Activated B cell treated with CpG ODN at 0.5 μM for 24 hours (primary cell): Measurements from ENCODE around the gene PAQR3. TPM values are rescaled to one million over a fixed set of nuclear protein-coding genes. Genes with fewer than 3 reads are reported as not detected.
"Not testable (repeated sequence)": the region's sequence is repeated elsewhere in the genome, so short reads cannot be mapped to it uniquely, and the experiment has no call there.

Experiments
- ATAC-seq: fragments of 200-7000 bp; cut with Tn5 transposase; one replicate; pipeline ENCODE4 v1.10.0; 2021; ENCODE audit warnings: low read depth, mild to moderate bottlenecking, moderate library complexity
- CTCF ChIA-PET: fragments of 350-600 bp; sonication (Branson Sonifier 250); formaldehyde crosslinking; loops from one replicate; lab custom pipeline; 2021; ENCODE audit warnings: antibody characterized with exemption; lab: Charles Lee
- POLR2A ChIA-PET: fragments of 350-600 bp; sonication (Branson Sonifier 250); formaldehyde crosslinking; loops from one replicate; lab custom pipeline; 2021; ENCODE audit warnings: antibody characterized with exemption; lab: Charles Lee
- DNase-seq: peaks from one replicate; pipeline ENCODE4 v3.0.0; 2022
- H3K27ac Mint-ChIP-seq: one replicate; pipeline ENCODE4 v1.8.0; 2020; ENCODE audit warnings: mixed read lengths
- H3K27me3 Mint-ChIP-seq: one replicate; pipeline ENCODE4 v1.8.0; 2021; ENCODE audit warnings: mixed read lengths
- H3K36me3 Mint-ChIP-seq: one replicate; pipeline ENCODE4 v1.8.0; 2021; ENCODE audit warnings: low read depth, mixed read lengths
- H3K4me1 Mint-ChIP-seq: one replicate; pipeline ENCODE4 v1.8.0; 2021; ENCODE audit warnings: mixed read lengths
- H3K4me3 Mint-ChIP-seq: one replicate; pipeline ENCODE4 v1.8.0; 2020; ENCODE audit warnings: mild to moderate bottlenecking, mixed read lengths
- H3K9me3 Mint-ChIP-seq: one replicate; pipeline ENCODE4 v1.8.0; 2020; ENCODE audit warnings: mixed read lengths
- CTCF ChIP-seq: fragments of 200-600 bp; IDR thresholded peaks from one replicate; pipeline ENCODE4 v1.8.0; 2022; ENCODE audit warnings: antibody characterized with exemption, mild to moderate bottlenecking
- intact Hi-C: fragments of 100-400 bp; cut with micrococcal nuclease; formaldehyde crosslinking; loops from one replicate; pipeline ENCODE4 v1.15.1; 2024
- total RNA-seq: library from RNA; stranded (reverse); gene quantifications from 2 replicates; pipeline ENCODE4 v1.2.3, GENCODE V29; 2022

The PAQR3 gene
- total RNA-seq, 1 donor from 2014 or later, result 10.2 TPM

- ChIA-PET CTCF (no interaction called here), POLR2A (no interaction called here)
- TF ChIP-seq CTCF, result no peak
- no peak for DNase-seq
- Mint-ChIP-seq H3K9me3 (no peaks in the 10 kb centered on the region), H3K4me1 (peaks cover 1% of the 10 kb centered on the region), H3K4me3 (no peak overlapping the region), H3K27ac (peak overlapping the region; percentile 31), H3K36me3 (peaks cover 66% of the 10 kb centered on the region), H3K27me3 (no peaks in the 10 kb centered on the region)
- intact Hi-C loops, result no loop called here
- ATAC-seq, result no peak
Measured at GRCh38 chr4:78910612-78911011, 28.6 kb downstream of the PAQR3 start.

- intact Hi-C loops, CTCF ChIA-PET: not testable (repeated sequence)
Measured at GRCh38 chr4:78908974-78909373, 30.3 kb downstream of the PAQR3 start.

GRCh38 chr4:78907638-78908037 is 31.6 kb downstream of the PAQR3 start:
- DNase-seq (no peak), ATAC-seq (no peak)
- ChIA-PET CTCF (no interaction called here), POLR2A (no interaction called here)
- Mint-ChIP-seq H3K9me3 (no peaks in the 10 kb centered on the region), H3K27me3 (no peaks in the 10 kb centered on the region), H3K27ac (no peak overlapping the region), H3K4me1 (peaks cover 1% of the 10 kb centered on the region), H3K4me3 (no peak overlapping the region), H3K36me3 (peaks cover 62% of the 10 kb centered on the region)
- intact Hi-C loops, result no loop called here
- TF ChIP-seq CTCF, result no peak

More at GRCh38 chr4:78908974-78909373, 30.3 kb downstream of the PAQR3 start:
- ATAC-seq, H3K9me3 Mint-ChIP-seq, H3K4me3 Mint-ChIP-seq, DNase-seq, H3K27me3 Mint-ChIP-seq, H3K4me1 Mint-ChIP-seq, POLR2A ChIA-PET, H3K27ac Mint-ChIP-seq: not testable (repeated sequence)
- H3K36me3 Mint-ChIP-seq, result peaks cover 57% of the 10 kb centered on the region

- H3K4me3 Mint-ChIP-seq, result no peak overlapping the region
- POLR2A ChIA-PET, result no interaction called here
- H3K9me3 Mint-ChIP-seq, result no peaks in the 10 kb centered on the region
- no peak for TF ChIP-seq CTCF
- no peaks in the 10 kb centered on the region for H3K27me3 Mint-ChIP-seq
- peaks cover 51% of the 10 kb centered on the region for H3K36me3 Mint-ChIP-seq
- CTCF ChIA-PET, result no interaction called here
- intact Hi-C loops, result no loop called here
- no peak overlapping the region for H3K27ac Mint-ChIP-seq
- DNase-seq (no peak), ATAC-seq (no peak)
- H3K4me1 Mint-ChIP-seq, result no peaks in the 10 kb centered on the region
Measured at GRCh38 chr4:78904143-78904542, 35.1 kb downstream of the PAQR3 start.

- H3K27me3 Mint-ChIP-seq, result no peaks in the 10 kb centered on the region
- TF ChIP-seq CTCF, result no peak
- DNase-seq, result no peak
- H3K9me3 Mint-ChIP-seq, result no peaks in the 10 kb centered on the region
- no peak for ATAC-seq
- H3K27ac Mint-ChIP-seq, result no peak overlapping the region
- peaks cover 50% of the 10 kb centered on the region for H3K36me3 Mint-ChIP-seq
- CTCF ChIA-PET, result no interaction called here
- no peaks in the 10 kb centered on the region for H3K4me1 Mint-ChIP-seq
- H3K4me3 Mint-ChIP-seq, result no peak overlapping the region
- intact Hi-C loops, result no loop called here
- POLR2A ChIA-PET, result no interaction called here
Measured at GRCh38 chr4:78902298-78902697, 36.9 kb downstream of the PAQR3 start.

GRCh38 chr4:78901882-78902281 is 37.4 kb downstream of the PAQR3 start:
- DNase-seq (no peak), ATAC-seq (no peak)
- no peaks in the 10 kb centered on the region for H3K9me3 Mint-ChIP-seq
- CTCF ChIA-PET, result no interaction called here
- H3K4me1 Mint-ChIP-seq, result no peaks in the 10 kb centered on the region
- no peak overlapping the region for H3K27ac Mint-ChIP-seq
- intact Hi-C loops, result no loop called here
- peaks cover 48% of the 10 kb centered on the region for H3K36me3 Mint-ChIP-seq
- no peaks in the 10 kb centered on the region for H3K27me3 Mint-ChIP-seq
- H3K4me3 Mint-ChIP-seq, result no peak overlapping the region
- POLR2A ChIA-PET, result no interaction called here
- TF ChIP-seq CTCF, result no peak
